Pancreas (tissue), 10 donors: ENCODE data around the gene PIP5K1B. TPM values are rescaled to one million over a fixed set of nuclear protein-coding genes. Genes with fewer than 3 reads are reported as not detected.
A peak's percentile ranks its signal among the peaks of the same experiment; 100 is the strongest.

Source experiments
- ATAC-seq, 4 donors: fragments of 200-7000 bp; cut with Tn5 transposase; one replicate each; pipeline versions ENCODE4 v1.8.0 to v1.9.1; 2020; ENCODE audit warnings: mild to moderate bottlenecking in 4 of 4, moderate library complexity in 4 of 4
- DNase-seq, 6 donors: peaks; one replicate each; pipeline ENCODE4 v3.0.0-alpha.2; 2020
- FAIRE-seq: peaks from 2 replicates; lab custom pipeline; 2012; peaks lifted over from hg19 to GRCh38; lab: Jason Lieb, UNC
- H3K27ac ChIP-seq, 4 donors: fragments of 200-600 bp; sonication (generic); 1 replicate in 3 of 4; 2 replicates in 1 of 4; pipeline versions ENCODE4 v1.5.0 to v1.8.0; 2020
- H3K27me3 ChIP-seq, 4 donors: fragments of 200-600 bp; one replicate each; pipeline ENCODE4 v1.8.0; 2021
- H3K36me3 ChIP-seq, 3 donors: fragments of 200-600 bp; sonication (generic) in 1 of 3; one replicate each; pipeline versions ENCODE4 v1.5.0 to v1.8.0; 2020 to 2021
- H3K4me1 ChIP-seq, 3 donors: fragments of 200-600 bp; one replicate each; pipeline ENCODE4 v1.8.0; 2021
- H3K4me3 ChIP-seq, 4 donors: fragments of 200-600 bp; sonication (generic) in 2 of 4; one replicate each; pipeline versions ENCODE4 v1.5.0 to v1.8.0; 2020 to 2021
- H3K9me3 ChIP-seq, 4 donors: fragments of 200-600 bp; one replicate each; pipeline ENCODE4 v1.8.0; 2021
- CTCF ChIP-seq, 4 donors: fragments of 200-600 bp; sonication (generic) in 3 of 4; IDR thresholded peaks; one replicate each; pipeline versions ENCODE4 v1.5.0 to v1.8.0; 2021; ENCODE audit warnings: antibody characterized with exemption in 4 of 4
- WGBS, 2 donors: extraction: QIAGEN DNeasy Blood & Tissue Kit; methylation state at CpG; one replicate each; pipeline ENCODE4 v1.1.7; 2013; 5-methylcytosine and 5-hydroxymethylcytosine counted together
- intact Hi-C, 3 donors: fragments of 100-400 bp; cut with DNase I; formaldehyde crosslinking; loops; one replicate each; pipeline versions ENCODE4 v1.11.1 to v1.14.2; 2022
- polyA plus RNA-seq, 2 donors: library from polyadenylated mRNA; stranded (reverse); fragments of 200-250 nt; gene quantifications; one replicate each; pipeline ENCODE4 v1.2.3, GENCODE V29; 2013
- total RNA-seq, 6 donors: library from RNA; stranded (reverse); fragmentation: NEBNext Ultra II Directional in 4 of 6; extraction: Animal tissue kit (Norgen Biotek cat#: 25700) in 4 of 6; gene quantifications; one replicate each; pipeline versions ENCODE4 v1.2.1 to v1.2.4, GENCODE V29; 2021 to 2023
- donor health status: healthy with polysubstance abuse.
- donor health status: DM: no; HTN: no; CAD: no; lungs with moderate emphysema.
- donor health status: DM: no; HTN: no; CAD: no.
- donor health status: control.
- donor health status: control.
- donor health status: Bipolar disorder and iron deficiency.
- donor health status: DM: yes; HTN: yes; CAD: no.
- donor health status: DM: no; HTN: no; CAD: no.
- donor health status: DM: no; HTN: no; CAD: no.
- donor health status: DM: yes; HTN: yes; CAD: no.

The PIP5K1B gene
- total and polyA plus RNA-seq, 8 donors, result 1.3 to 6.9 (median 6.2) TPM

DNA sequence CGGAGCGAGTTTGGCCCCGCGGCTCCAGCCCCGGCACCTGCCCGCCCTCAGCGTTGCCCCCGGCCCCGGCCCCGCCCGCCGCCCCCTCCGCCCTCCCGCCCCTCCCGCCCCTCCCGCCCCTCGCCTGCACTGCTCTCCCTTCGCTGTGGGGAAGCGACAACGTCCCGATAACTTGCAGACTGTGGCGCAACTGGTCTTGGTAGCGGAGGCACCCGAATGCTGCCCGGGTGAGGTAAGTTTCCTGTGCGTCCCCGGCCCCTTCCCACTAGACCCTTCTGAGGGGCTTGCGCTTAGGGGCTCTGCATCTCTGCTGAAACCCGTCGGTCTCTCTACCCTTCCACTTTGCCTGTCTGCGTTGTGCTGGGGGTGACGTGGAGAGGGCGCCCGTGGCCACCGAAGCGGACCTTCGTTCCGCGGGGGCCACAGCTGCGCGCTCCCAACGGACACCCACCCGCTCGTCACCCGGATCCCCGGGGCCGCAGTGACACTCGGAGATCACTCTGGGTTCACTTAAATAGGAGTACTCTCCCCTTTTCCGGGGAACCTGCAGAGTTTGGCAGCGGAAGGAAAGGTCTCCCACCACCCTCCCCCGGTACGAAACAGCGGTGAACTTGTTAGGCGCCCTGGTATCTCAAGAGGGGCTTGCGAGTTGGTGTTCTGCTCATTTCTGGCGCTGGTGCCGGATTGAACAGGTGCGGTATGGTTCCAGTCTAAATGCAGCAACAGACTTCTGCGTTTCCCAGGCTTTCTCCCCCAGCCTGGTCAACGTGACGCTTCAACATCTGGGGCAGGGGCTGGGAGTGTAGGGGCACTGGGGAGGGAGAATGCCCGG lies 707 bp downstream of the PIP5K1B start:
- WGBS, 2 donors, result 0% methylated on average over 47 to 62 of the region's 62 CpGs
- Histone ChIP-seq H3K27me3 (no peaks in the 10 kb centered on the region), H3K27ac (peak overlapping the region; percentile 68 to 90 (median 76)), H3K4me1 (peaks cover 0 to 2% (median 0%) of the 10 kb centered on the region in 3 donors), H3K9me3 (no peaks in the 10 kb centered on the region), H3K36me3 (no peaks in the 10 kb centered on the region), H3K4me3 (peak overlapping the region; percentile 60 to 79 (median 70))
- ATAC-seq (peak; percentile 19 to 53 (median 44)), FAIRE-seq (no peak), DNase-seq (peak in 3 of 6 donors; percentile 37 to 72 (median 61))
- TF ChIP-seq CTCF (IDR thresholded peaks at IDR 0.05), result no peak
- intact Hi-C loops, result loop anchor here in 1 of 3 donors (10.0 kb wide), 1 partner anchor 299 kb away; no protein-coding TSS in a partner anchor

DNA sequence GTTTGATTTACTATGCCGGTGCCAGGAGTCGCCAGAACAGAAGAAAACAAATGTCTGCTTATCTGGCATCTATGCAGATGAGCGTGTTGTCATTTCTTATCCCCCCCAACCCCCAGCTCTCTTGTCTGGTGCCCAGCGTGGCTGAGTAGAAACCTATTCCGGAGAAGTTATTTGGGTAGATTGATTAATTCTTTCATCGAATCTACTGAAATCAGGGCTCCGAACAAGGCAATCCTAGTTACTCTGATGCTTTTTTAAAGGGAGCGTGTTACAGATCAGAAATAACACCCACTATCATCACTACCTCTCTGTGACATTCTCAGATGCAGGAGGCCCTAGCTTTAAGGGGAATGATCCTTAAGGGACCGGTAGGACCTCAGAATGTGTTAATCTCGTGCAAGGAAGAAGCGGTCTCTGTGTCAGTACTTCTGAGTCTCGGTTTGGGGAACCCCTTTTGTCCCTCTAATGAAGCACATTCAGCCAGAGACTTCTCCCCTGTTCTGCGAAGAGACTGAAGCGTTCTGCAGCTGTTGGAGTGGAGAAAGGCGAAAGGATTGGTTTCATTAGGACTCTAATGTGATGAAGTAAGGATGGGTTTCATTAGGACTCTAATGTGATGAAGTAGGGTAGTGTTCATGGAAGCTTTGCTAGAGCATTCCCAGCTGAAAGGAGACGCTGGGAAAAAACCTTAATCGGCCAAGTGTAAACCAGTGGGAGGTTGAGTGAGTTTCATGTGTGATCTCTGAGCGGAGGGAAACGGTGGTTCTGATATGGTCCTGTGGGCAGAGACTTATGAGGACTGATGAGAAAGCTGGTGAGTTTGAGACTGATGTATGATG lies 1.5 kb downstream of the PIP5K1B start:
- peak overlapping the region; percentile 60 to 79 (median 70) for H3K4me3 ChIP-seq
- DNase-seq, result no peak
- TF ChIP-seq CTCF (IDR thresholded peaks at IDR 0.05), result no peak

GRCh38 chr9:68707801-68708488 lies 2.9 kb downstream of the PIP5K1B start:
- no peaks in the 10 kb centered on the region for H3K36me3 ChIP-seq
- H3K4me3 ChIP-seq, result no peak overlapping the region
- no peaks in the 10 kb centered on the region for H3K9me3 ChIP-seq
- no peaks in the 10 kb centered on the region for H3K27me3 ChIP-seq
- 70 to 75% methylated on average over 4 of the region's 4 CpGs for WGBS, 2 donors
- no peak for TF ChIP-seq CTCF (IDR thresholded peaks at IDR 0.05)
- intact Hi-C loops, result loop anchor here in 1 of 3 donors (10.0 kb wide), 1 partner anchor 297 kb away; no protein-coding TSS in a partner anchor
- DNase-seq (no peak), FAIRE-seq (no peak), ATAC-seq (no peak)
- no peak overlapping the region for H3K27ac ChIP-seq
- H3K4me1 ChIP-seq, result peaks cover 0 to 2% (median 0%) of the 10 kb centered on the region in 3 donors

More for the DNA sequence above, 1.5 kb downstream of the PIP5K1B start:
- Histone ChIP-seq H3K27ac (peak overlapping the region in 2 of 4 donors; percentile 65 to 90), H3K4me1 (peaks cover 0 to 2% (median 0%) of the 10 kb centered on the region in 3 donors), H3K36me3 (no peaks in the 10 kb centered on the region), H3K27me3 (no peaks in the 10 kb centered on the region), H3K9me3 (no peaks in the 10 kb centered on the region)
- 8 to 10% methylated on average over 19 of the region's 19 CpGs for WGBS, 2 donors
- intact Hi-C loops, result loop anchor here in 1 of 3 donors (10.0 kb wide), 1 partner anchor 298 kb away; no protein-coding TSS in a partner anchor
- FAIRE-seq (no peak), ATAC-seq (peak in 1 of 4 donors; percentile 3)

- no peaks in the 10 kb centered on the region for H3K27me3 ChIP-seq
- DNase-seq (no peak), ATAC-seq (no peak), FAIRE-seq (no peak)
- H3K4me1 ChIP-seq, result peaks cover 0 to 2% (median 0%) of the 10 kb centered on the region in 3 donors
- no peak overlapping the region for H3K27ac ChIP-seq
- H3K36me3 ChIP-seq, result no peaks in the 10 kb centered on the region
- 92% methylated on average over 3 of the region's 3 CpGs for WGBS, 2 donors
- intact Hi-C loops, result loop anchor here in 1 of 3 donors (10.0 kb wide), 1 partner anchor 296 kb away; no protein-coding TSS in a partner anchor
- no peak overlapping the region for H3K4me3 ChIP-seq
- H3K9me3 ChIP-seq, result no peaks in the 10 kb centered on the region
- TF ChIP-seq CTCF (IDR thresholded peaks at IDR 0.05), result no peak
Observed at GRCh38 chr9:68708513-68708912, 3.5 kb downstream of the PIP5K1B start.
